ENCODE results near the gene TLR9. TPM values are rescaled to one million over a fixed set of nuclear protein-coding genes. Genes with fewer than 3 reads are reported as not detected.

TLR9 gene
- total RNA-seq, 1 experiment from 2014 or later = not detected

DNA sequence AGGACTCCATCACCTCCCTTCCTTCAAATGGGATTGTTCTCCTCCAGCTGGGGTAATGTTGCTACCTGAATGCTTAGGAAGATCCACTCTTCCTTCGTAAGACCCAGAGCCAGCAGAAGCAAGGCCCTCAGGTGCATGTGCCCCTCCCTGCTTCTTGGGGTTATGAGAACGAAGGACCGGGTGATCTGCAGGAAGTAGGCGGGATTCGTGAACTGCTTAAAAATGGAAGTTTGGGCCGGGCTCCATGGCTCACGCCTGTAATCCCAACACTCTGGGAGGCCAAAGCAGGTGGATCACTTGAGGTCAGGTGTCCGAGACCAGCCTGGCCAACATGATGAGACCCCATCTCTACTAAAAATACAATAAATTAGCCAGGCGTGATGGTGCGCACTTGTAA lies 8.0 kb downstream of the TLR9 start:
- no peak for DNase-seq (ENCODE audit: low spot score)

GRCh38 chr3:52216585-52217408 lies 8.6 kb downstream of the TLR9 start:
- DNase-seq (ENCODE audit: low spot score) = peak; percentile 84

GRCh38 chr3:52215351-52215750 lies 10.1 kb downstream of the TLR9 start:
- no peak for DNase-seq (ENCODE audit: low spot score)

DNA sequence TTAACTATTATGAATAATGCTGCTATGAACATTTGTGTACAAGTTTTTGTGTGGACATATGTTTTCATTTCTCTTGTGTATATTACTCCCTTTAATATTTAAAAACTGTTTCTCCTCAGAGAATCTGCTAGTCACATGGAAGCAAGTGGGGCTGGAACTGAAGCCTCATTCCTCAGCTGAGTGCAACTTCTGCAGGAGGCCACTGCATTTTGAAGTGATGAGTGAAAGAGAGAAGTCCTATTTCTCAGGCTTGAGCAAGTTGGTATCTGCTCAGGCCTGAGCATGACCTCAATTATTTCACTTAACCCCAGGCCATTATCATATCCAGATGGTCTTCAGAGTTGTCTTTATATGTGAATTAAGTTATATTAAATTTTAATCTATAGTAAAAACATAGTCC lies 11.5 kb downstream of the TLR9 start:
- no peak for DNase-seq (ENCODE audit: low spot score)

DNA sequence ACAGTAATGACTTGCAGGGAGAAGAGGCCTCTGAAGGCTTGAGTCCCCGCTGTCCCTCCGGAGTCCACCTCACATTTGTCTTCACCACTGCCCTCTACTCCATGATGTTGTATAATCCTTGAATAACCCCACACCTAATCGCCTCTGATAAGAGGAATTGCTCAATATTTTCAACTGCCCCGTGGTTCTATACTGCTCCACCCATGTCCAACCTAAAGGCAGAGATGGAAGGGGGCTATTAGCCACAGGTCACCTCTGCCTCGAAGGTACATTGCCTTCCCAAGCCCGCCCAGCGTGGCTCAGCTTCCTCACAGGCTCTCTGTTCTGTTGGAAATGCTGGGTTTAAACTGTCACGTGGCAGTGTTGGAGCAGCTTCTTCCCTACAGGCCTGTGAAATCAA lies 12.4 kb downstream of the TLR9 start:
- DNase-seq (ENCODE audit: low spot score) = no peak

DNA sequence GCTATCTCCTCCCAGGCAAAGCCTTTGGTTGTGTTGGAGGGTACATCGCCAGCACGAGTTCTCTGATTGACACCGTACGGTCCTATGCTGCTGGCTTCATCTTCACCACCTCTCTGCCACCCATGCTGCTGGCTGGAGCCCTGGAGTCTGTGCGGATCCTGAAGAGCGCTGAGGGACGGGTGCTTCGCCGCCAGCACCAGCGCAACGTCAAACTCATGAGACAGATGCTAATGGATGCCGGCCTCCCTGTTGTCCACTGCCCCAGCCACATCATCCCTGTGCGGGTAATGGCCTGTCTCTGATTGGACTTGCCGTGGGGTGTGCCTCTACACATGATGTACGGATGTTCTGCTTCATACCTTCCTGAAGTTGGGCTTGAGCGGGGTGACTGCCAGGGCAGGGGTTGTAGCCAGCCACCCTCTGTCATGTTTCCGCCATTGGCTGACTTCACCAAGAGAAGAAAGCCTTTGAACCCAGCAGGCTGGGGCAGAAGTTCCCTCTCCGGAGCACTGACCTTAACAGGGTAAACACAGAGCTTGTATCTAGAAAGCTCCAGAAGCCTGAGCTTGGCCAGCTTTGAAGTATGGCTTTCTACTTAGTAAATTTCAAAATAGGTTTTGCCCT lies 14.1 kb downstream of the TLR9 start:
- DNase-seq (ENCODE audit: low spot score) = no peak

DNA sequence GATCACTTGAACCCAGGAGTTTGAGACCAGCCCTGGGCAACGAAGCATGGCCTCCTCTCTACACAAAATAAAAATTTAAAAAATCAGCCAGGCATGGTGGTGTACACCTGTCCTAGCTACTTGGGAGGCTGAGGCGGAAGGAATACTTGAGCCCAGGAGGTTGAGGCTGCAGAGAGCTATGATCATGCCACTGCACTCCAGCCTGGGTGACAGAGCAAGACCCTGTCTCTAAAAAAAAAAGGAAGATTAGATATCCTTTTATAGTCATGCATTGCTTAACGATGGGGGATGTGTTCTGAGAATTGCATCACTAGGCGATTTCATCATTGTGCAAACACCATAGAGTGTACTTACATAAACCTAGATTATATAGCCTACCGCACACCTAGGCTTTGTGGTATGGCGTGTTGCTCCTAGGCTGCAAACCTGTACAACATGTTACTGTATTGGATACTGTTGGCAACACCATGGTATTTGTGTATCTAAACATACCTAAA lies 14.8 kb downstream of the TLR9 start:
- DNase-seq (ENCODE audit: low spot score) = no peak

DNA sequence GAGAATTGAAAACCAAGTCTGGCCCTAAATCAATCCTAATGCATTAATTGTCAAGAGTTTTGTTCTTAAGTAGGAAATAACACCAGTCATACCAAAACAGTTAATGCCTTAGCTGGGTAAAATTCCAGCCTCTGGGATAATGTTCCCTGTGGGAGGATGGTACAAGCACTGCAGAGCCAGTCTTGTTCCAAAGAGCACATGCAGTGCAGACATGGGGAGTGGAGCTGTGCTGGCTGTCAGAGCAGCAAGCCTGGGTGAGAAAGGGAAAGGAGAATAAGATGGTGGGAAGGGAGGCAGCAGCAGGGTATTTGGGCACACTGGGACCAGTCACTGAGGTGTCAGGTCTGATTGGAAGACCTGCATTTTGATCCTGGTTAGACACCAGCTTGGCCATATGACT lies 15.4 kb downstream of the TLR9 start:
- DNase-seq (ENCODE audit: low spot score) = no peak

- DNase-seq (ENCODE audit: low spot score) = no peak
Measured at GRCh38 chr3:52208556-52208955, 16.9 kb downstream of the TLR9 start.

DNA sequence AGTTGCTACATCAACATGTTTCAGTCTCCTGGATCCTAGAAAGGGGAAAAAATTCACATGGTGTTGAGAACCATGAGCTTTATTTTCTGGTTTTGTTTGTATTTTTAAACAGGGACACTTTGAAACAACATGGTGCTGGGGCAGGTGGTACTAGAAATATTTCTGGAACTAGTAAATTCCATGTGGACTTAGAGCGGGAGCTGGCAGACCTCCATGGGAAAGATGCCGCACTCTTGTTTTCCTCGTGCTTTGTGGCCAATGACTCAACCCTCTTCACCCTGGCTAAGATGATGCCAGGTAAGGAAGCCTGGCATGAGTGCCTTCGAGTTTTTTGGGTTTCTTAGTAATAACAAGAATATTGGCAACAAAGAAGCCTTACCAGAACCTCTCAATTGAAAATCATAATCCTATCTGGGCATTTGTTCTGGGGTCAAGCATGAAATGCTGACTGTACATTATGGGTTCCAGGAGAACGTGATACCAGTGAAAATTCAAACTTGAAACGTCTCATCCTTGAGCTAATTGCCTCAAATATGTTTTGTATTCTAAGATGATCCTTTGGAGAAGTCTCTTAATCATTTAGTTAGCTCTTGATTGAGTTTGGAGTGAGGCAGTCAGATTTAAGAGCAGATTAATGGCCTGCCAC lies 19.6 kb downstream of the TLR9 start:
- no peak for DNase-seq (ENCODE audit: low spot score)

GRCh38 chr3:52204337-52205073 lies 20.9 kb downstream of the TLR9 start:
- no peak for DNase-seq (ENCODE audit: low spot score)

- DNase-seq (ENCODE audit: low spot score) = no peak
Measured at GRCh38 chr3:52203701-52204100, 21.7 kb downstream of the TLR9 start.

- no peak for DNase-seq (ENCODE audit: low spot score)
Measured at GRCh38 chr3:52202384-52203077, 22.9 kb downstream of the TLR9 start.

DNA sequence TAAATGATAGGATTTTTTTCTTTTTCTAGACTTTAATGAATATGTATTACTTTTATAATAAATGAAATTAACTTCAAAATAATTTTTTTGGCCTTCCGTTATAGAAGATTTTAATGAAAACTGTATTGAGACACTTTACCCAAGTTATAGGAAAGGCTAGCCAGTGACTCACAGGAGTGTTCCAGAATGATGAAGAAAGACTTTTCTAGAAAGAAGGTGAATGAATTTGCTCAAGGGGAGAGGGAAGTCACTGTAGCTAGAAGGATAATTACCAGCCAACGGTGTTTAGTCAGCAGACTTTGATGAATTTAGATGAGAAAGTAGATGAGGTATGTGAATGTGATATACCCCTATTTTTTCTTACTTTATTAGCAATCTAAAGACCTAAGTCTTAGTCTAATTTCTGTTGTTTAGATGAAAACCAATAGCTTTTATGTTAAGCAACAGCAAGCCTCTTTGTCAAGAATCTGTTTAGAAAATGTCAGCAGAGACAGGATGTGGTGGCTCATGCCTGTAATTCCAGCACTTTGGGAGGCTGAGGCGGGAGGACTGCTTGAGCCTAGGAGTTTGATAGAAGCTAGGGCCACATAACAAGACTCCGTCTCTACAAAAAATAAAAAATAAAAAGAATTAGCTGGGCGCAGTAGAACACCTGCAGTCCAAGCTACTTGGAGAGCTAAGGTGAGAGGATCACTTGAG lies 24.3 kb downstream of the TLR9 start:
- DNase-seq (ENCODE audit: low spot score) = no peak

DNA sequence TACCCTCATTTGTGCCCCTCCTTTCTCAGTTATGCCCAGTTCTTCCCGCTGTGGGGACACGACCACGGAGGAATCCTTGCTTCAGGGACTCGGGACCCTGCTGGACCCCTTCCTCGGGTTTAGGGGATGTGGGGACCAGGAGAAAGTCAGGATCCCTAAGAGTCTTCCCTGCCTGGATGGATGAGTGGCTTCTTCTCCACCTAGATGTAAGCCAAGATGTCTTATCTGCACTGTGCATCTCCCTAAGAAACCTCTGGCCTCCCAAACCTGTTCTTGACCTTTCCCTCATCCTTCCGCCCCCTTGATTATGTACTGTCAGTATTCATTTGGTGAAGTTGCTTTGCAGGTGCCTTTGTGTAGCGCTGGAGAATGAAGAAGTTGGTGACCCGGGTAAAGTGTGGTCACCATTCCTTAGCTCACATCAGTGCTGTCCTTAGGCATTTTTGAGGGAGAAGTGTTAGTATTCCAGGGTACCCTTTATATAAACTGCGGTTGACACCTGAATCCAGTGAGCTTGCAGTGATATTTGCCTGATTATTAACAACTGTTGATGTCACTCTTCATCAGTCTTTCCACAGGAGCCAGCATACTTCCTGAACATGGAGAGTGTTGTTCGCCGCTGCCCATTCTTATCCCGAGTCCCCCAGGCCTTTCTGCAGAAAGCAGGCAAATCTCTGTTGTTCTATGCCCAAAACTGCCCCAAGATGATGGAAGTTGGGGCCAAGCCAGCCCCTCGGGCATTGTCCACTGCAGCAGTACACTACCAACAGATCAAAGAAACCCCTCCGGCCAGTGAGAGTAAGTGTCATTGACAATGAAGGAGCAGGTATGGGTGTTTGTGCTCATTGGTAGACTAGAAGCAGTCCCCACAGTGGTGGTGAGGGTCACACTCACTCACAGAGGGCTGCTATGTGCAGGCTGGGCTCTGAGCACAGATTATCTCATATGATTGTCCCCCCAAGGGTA lies 26.5 kb downstream of the TLR9 start:
- DNase-seq (ENCODE audit: low spot score) = no peak

DNA sequence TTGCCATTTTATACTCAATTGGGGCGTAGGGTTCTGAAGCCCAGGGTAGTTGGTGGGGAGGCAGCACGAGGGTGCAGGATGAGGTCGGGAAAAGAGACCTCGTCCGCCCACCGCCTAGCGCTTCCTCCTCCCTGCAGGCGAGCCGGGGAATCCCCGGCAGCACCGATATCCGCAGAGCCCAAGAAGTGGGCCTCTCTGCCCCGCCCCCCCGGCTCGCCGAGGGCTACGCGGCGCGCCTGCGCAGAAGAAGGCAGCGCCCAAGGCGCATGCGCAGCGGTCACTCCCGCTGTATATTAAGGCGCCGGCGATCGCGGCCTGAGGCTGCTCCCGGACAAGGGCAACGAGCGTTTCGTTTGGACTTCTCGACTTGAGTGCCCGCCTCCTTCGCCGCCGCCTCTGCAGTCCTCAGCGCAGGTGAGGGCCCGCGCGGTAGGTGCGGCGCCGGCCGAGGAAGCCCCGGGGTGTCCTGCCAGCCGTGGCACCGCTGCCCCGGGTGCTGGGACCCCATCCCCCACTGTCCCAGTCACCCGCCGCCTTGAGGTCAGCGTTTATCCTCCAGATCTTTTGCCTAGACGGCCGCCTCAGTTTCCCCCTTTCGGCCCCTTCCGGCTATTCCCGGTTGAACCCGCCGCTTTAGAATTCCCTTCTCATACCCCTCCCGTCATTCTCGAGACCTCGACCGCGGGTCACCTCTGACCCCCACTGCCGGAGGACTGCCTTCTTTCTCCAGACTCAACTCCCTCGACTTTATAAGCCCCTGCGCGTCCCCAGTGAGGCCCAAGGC lies 27.4 kb downstream of the TLR9 start, which contains the start of gene ALAS1:
Gene ALAS1, plus strand, starts transcription at position 319 of the 784 bp plus-strand sequence. CDS start 1,082 bp downstream, outside the sequence.
- peak; percentile 71 for DNase-seq (ENCODE audit: low spot score)

- no peak for DNase-seq (ENCODE audit: low spot score)
Measured at GRCh38 chr3:52197499-52197841, 28.0 kb downstream of the TLR9 start.

DNA sequence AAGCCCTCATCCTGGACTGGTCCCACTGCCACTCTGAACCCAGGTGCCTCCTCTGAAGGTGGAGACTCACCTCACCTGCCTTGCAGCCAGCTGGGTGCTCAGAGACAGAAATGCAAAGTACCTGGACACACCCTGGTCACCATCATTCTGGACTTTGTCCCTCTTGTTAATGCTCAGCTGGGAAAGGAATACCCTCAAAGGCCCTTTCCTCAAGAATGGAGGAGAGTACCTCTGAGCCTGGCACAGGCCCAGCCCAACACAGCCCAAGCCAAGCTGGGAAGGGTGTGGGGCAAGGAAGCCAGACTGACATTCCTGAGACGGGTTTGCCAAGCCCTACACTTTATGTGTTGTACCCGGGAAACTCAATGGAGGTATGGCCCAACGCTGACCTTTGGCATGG lies 28.5 kb downstream of the TLR9 start:
- DNase-seq (ENCODE audit: low spot score) = no peak

- DNase-seq (ENCODE audit: low spot score) = peak; percentile 27
Measured at GRCh38 chr3:52195823-52196331, 29.6 kb downstream of the TLR9 start.

Data from H4 (cell line).